K562 (cell line): Measurements from ENCODE around the gene ADGRL3. TPM values are rescaled to one million over a fixed set of nuclear protein-coding genes. Genes with fewer than 3 reads are reported as not detected.

ENCODE experiments used
- ATAC-seq: fragments of 200-7000 bp; cut with Tn5 transposase; 3 replicates; pipeline ENCODE4 v1.9.1; 2020; ENCODE audit warnings: moderate library complexity
- BruUV-seq: library from RNA; stranded (reverse); fragments of 400-500 nt; replicated peaks from 2 replicates; lab custom pipeline; 2021; lab: Mats Ljungman, UMichigan
- CTCF ChIA-PET: fragments of 300-600 bp; formaldehyde crosslinking; extraction: SDS; loops from one replicate; lab custom pipeline; 2021; ENCODE audit warnings: low intra/inter-chr PET ratio; lab: Yijun Ruan, JAX
- POLR2A ChIA-PET: fragments of 300-600, 350-650 bp; sonication (Branson Sonifier 250); formaldehyde crosslinking; extraction: SDS; loops from one replicate; lab custom pipeline; 2021; ENCODE audit warnings: antibody characterized with exemption, inconsistent platforms; lab: Yijun Ruan, JAX
- DNase-seq, 4 experiments: peaks; one replicate each; pipeline versions ENCODE4 v3.0.0 to v3.0.0-alpha.2; 2011 to 2018; ENCODE audit warnings: low spot score in 3 of 4, mixed read lengths in 3 of 4; ENCODE audit errors: extremely low read depth in 1 of 4
- FAIRE-seq: peaks from 2 replicates; lab custom pipeline; 2011; peaks lifted over from hg19 to GRCh38; lab: Jason Lieb, UNC
- H2AFZ ChIP-seq: 2 replicates; pipeline ENCODE4 v1.6.0; 2011; ENCODE audit warnings: low read depth, low read length, control low read depth, inconsistent platforms
- H3K27ac ChIP-seq: fragments of 200-600 bp; 3 replicates; pipeline ENCODE4 v1.8.0; 2011; ENCODE audit warnings: low read depth, mild to moderate bottlenecking, control low read depth, inconsistent platforms, low read length, moderate library complexity, mixed read lengths; ENCODE audit errors: extremely low read depth
- H3K27me3 ChIP-seq, 2 experiments: fragments of 300-600 bp in 1 of 2; 2 replicates in 1 of 2; 3 replicates in 1 of 2; pipeline versions ENCODE4 v1.6.0 to v1.8.0; 2011; ENCODE audit warnings: inconsistent platforms in 2 of 2, low read length in 2 of 2, mild to moderate bottlenecking in 1 of 2, mixed read lengths in 1 of 2, moderate library complexity in 1 of 2; ENCODE audit not compliant: control insufficient read depth in 2 of 2, insufficient read depth in 2 of 2
- H3K36me3 ChIP-seq: fragments of 300-600 bp; 3 replicates; pipeline ENCODE4 v1.8.0; 2011; ENCODE audit warnings: mild to moderate bottlenecking, low read length, inconsistent platforms; ENCODE audit not compliant: control insufficient read depth, insufficient read depth
- H3K4me1 ChIP-seq, 2 experiments: fragments of 200-600 bp in 1 of 2; replicated peaks in 1 of 2; 2 replicates in 1 of 2; 3 replicates in 1 of 2; pipeline versions ENCODE4 v1.5.1 to v1.8.0; 2011; ENCODE audit warnings: inconsistent platforms in 2 of 2, low read length in 2 of 2, mild to moderate bottlenecking in 1 of 2, mixed read lengths in 1 of 2, moderate library complexity in 1 of 2; ENCODE audit not compliant: control insufficient read depth in 2 of 2, insufficient read depth in 2 of 2
- H3K4me2 ChIP-seq: 2 replicates; pipeline ENCODE4 v1.6.1; 2011; ENCODE audit warnings: low read length, control low read depth, inconsistent platforms, mixed read lengths; ENCODE audit not compliant: insufficient read depth
- H3K4me3 ChIP-seq: fragments of 200-600 bp; sonication (generic), shearing (Covaris generic); 2 replicates; pipeline ENCODE4 v1.5.1; 2016; ENCODE audit warnings: control low read depth, inconsistent platforms
- H3K79me2 ChIP-seq: fragments of 200-600 bp; 3 replicates; pipeline ENCODE4 v1.8.0; 2011; ENCODE audit warnings: low read length, inconsistent platforms; ENCODE audit not compliant: control insufficient read depth, insufficient read depth
- H3K9ac ChIP-seq, 2 experiments: 2 replicates each; pipeline versions ENCODE4 v1.6.0 to v1.6.1; 2011; ENCODE audit warnings: low read depth in 2 of 2, low read length in 2 of 2, control low read depth in 1 of 2, inconsistent platforms in 1 of 2, mild to moderate bottlenecking in 1 of 2, mixed read lengths in 1 of 2; ENCODE audit not compliant: insufficient read depth in 1 of 2
- H3K9me1 ChIP-seq: one replicate; pipeline ENCODE4 v1.6.0; 2011; ENCODE audit warnings: inconsistent platforms, mild to moderate bottlenecking, low read length, moderate library complexity; ENCODE audit not compliant: control insufficient read depth, insufficient read depth
- H3K9me3 ChIP-seq: replicated peaks from 2 replicates; pipeline ENCODE4 v1.5.1; 2011; ENCODE audit warnings: low read depth, low read length, inconsistent platforms; ENCODE audit not compliant: control insufficient read depth, insufficient read depth
- H4K20me1 ChIP-seq: replicated peaks from 2 replicates; pipeline ENCODE4 v1.6.1; 2011; ENCODE audit warnings: low read length, inconsistent platforms, mixed read lengths; ENCODE audit not compliant: control insufficient read depth, insufficient read depth
- ATF6 ChIP-seq: sonication (generic); formaldehyde crosslinking; IDR thresholded peaks from 2 replicates; pipeline ENCODE4 v1.4.0; 2020; ENCODE audit warnings: mild to moderate bottlenecking, missing genetic modification reagents
- CBFA2T2 ChIP-seq: fragments of 450-650 bp; conservative IDR thresholded peaks from 2 replicates; pipeline ENCODE4 v1.6.1; 2017; ENCODE audit warnings: mild to moderate bottlenecking
- CHAMP1 ChIP-seq: fragments of 450-650 bp; IDR thresholded peaks from 2 replicates; pipeline ENCODE4 v1.6.1; 2016; ENCODE audit warnings: mild to moderate bottlenecking
- ELK1 ChIP-seq: sonication (generic); formaldehyde crosslinking; IDR thresholded peaks from 2 replicates; pipeline ENCODE4 v1.8.1; 2022; ENCODE audit warnings: missing genetic modification reagents
- HMG20B ChIP-seq: fragments of 250-450 bp; sonication (Bioruptor Pico); IDR thresholded peaks from 2 replicates; pipeline ENCODE4 v1.5.0; 2021; ENCODE audit warnings: mild to moderate bottlenecking
- PCBP1 ChIP-seq: fragments of 200-400 bp; formaldehyde crosslinking; IDR thresholded peaks from 2 replicates; pipeline ENCODE4 v1.6.1; 2018; ENCODE audit warnings: mild to moderate bottlenecking, low read depth, low read length; ENCODE audit not compliant: poor library complexity, severe bottlenecking
- PCBP2 ChIP-seq: fragments of 200-400 bp; formaldehyde crosslinking; IDR thresholded peaks from 2 replicates; pipeline ENCODE4 v1.6.1; 2018; ENCODE audit warnings: low read length, low read depth, mild to moderate bottlenecking, moderate library complexity; ENCODE audit not compliant: poor library complexity, severe bottlenecking
- POLR2AphosphoS5 ChIP-seq: IDR thresholded peaks from 2 replicates; pipeline ENCODE4 v1.6.1; 2011; ENCODE audit warnings: mild to moderate bottlenecking, low read depth, low read length, moderate library complexity; ENCODE audit not compliant: control insufficient read depth, insufficient read depth
- RB1 ChIP-seq: fragments of 450-650 bp; IDR thresholded peaks from 2 replicates; pipeline ENCODE4 v1.6.1; 2017; ENCODE audit warnings: low read depth, mild to moderate bottlenecking
- RBFOX2 ChIP-seq: fragments of 200-400 bp; formaldehyde crosslinking; IDR thresholded peaks from 2 replicates; pipeline ENCODE4 v1.6.1; 2017; ENCODE audit warnings: low read depth, mild to moderate bottlenecking, low read length, moderate library complexity
- RCOR1 ChIP-seq, 2 experiments: IDR thresholded peaks; 2 replicates each; pipeline ENCODE4 v1.6.1; 2012; ENCODE audit warnings: low read depth in 2 of 2, low read length in 2 of 2, borderline replicate concordance in 1 of 2, improper control_type of control experiment in 1 of 2
- RNF219 ChIP-seq: fragments of 250-450 bp; sonication (Bioruptor Pico); IDR thresholded peaks from 2 replicates; pipeline ENCODE4 v1.5.0; 2022; ENCODE audit warnings: mild to moderate bottlenecking
- SIRT6 ChIP-seq: IDR thresholded peaks from one replicate; pipeline ENCODE4 v1.6.1; 2012; ENCODE audit warnings: low read depth, mild to moderate bottlenecking, control low read depth, inconsistent platforms, low read length, moderate library complexity
- TFAM ChIP-seq: fragments of 250-450 bp; sonication (Bioruptor Pico); conservative IDR thresholded peaks from 2 replicates; pipeline ENCODE4 v1.5.0; 2021; ENCODE audit warnings: mild to moderate bottlenecking, moderate library complexity
- ZNF224 ChIP-seq: sonication (generic); formaldehyde crosslinking; IDR thresholded peaks from 2 replicates; pipeline ENCODE4 v1.8.0; 2022; ENCODE audit warnings: mild to moderate bottlenecking, missing genetic modification reagents
- ZNF436 ChIP-seq: fragments of 250-450, 450-650 bp; sonication (Bioruptor Pico); formaldehyde crosslinking; IDR thresholded peaks from 2 replicates; pipeline ENCODE4 v1.7.0; 2020; ENCODE audit warnings: mild to moderate bottlenecking
- WGBS: fragments of 100-300 bp; shearing (Covaris generic); methylation state at CpG from one replicate; pipeline ENCODE4 v1.1.6; 2016; ENCODE audit warnings: low coverage, mixed read lengths; ENCODE audit not compliant: insufficient coverage; ENCODE audit errors: missing lambda C conversion rate; 5-methylcytosine and 5-hydroxymethylcytosine counted together
- in situ Hi-C: fragments of 300-500 bp; cut with MboI; formaldehyde crosslinking; loops from 4 replicates; pipeline ENCODE4 v1.15.0; 2018; ENCODE audit warnings: inconsistent platforms, mixed read lengths
- intact Hi-C: fragments of 100-400 bp; cut with micrococcal nuclease; formaldehyde crosslinking; loops from 2 replicates; pipeline ENCODE4 v1.14.2; 2022
- polyA plus RNA-seq, 8 experiments: library from polyadenylated mRNA; depleted of rRNA in 4 of 8; stranded (reverse) in 5 of 8; unstranded in 3 of 8; fragments of >200 nt; fragmentation: Nextera tagmentation in 2 of 8; fragmentation: Illumina TruSeq in 1 of 8; extraction: Ambion mirVana in 2 of 8; extraction: Trizol in 1 of 8; gene quantifications; 2 replicates each; pipeline versions ENCODE4 v1.2.1 to v1.2.3, GENCODE V29; 2011 to 2014; ENCODE audit warnings: inconsistent platforms in 1 of 8, missing spikeins in 1 of 8
- total RNA-seq, 7 experiments: library from RNA; depleted of rRNA in 6 of 7; stranded (reverse); fragments of >200 nt in 6 of 7; fragmentation: Illumina TruSeq in 2 of 7; extraction: Trizol in 2 of 7; gene quantifications; 2 replicates each; pipeline versions ENCODE4 v1.2.1 to v1.2.3, GENCODE V29; 2011 to 2021; ENCODE audit warnings: low replicate concordance in 1 of 7

The ADGRL3 gene
- total and polyA plus RNA-seq, 9 of the 15 experiments (the other 6 are each of a cell fraction or from before 2014, with no cell fraction given): 0.03 to 0.14 (median 0.04) TPM; not detected in 2

GRCh38 chr4:61817071-61817470, 616.9 kb downstream of the ADGRL3 start:
- intact Hi-C loops: no loop called here
- ATAC-seq: no peak

More at GRCh38 chr4:61817071-61817470, 616.9 kb downstream of the ADGRL3 start:
- FAIRE-seq (no peak), DNase-seq (no peak)
- Histone ChIP-seq H3K27ac (no peak overlapping the region), H3K9me1 (no peaks in the 10 kb centered on the region), H3K9me3 (no peaks in the 10 kb centered on the region), H3K4me1 (no peaks in the 10 kb centered on the region), H4K20me1 (no peaks in the 10 kb centered on the region), H3K4me2 (no peak overlapping the region), H3K9ac (no peak overlapping the region)
- ChIA-PET CTCF (no interaction called here), POLR2A (no interaction called here)
- BruUV-seq: no TSS peak
- in situ Hi-C loops: no loop called here
- TF ChIP-seq TFAM (CRISPR knock-in tag) (no peak), ATF6 (no peak), RCOR1 (IDR thresholded peaks at IDR 0.05; ENCODE audit: borderline replicate concordance in 1 of 2, low read depth in 2 of 2, low read length in 2 of 2) (no peak), ZNF436 (CRISPR knock-in tag) (no peak), ZNF224 (no peak), SIRT6 (no peak), CHAMP1 (no peak), POLR2AphosphoS5 (no peak), CBFA2T2 (no peak), RNF219 (CRISPR knock-in tag) (no peak), RB1 (no peak), HMG20B (CRISPR knock-in tag) (no peak), RBFOX2 (no peak), ELK1 (CRISPR knock-in tag) (no peak), PCBP2 (no peak), PCBP1 (no peak)
- TF ChIP-seq, all 486 proteins: peak for 0
- Histone ChIP-seq H3K4me3 (no peak overlapping the region), H3K36me3 (no peaks in the 10 kb centered on the region), H2AFZ (no peak overlapping the region), H3K27me3 (no peaks in the 10 kb centered on the region), H3K79me2 (no peaks in the 10 kb centered on the region)
- WGBS: 0% methylated on average over 4 of the region's 4 CpGs
